B cell (primary cell): ENCODE measurements around the gene FMR1NB. TPM values are rescaled to one million over a fixed set of nuclear protein-coding genes. Genes with fewer than 3 reads are reported as not detected.

ENCODE experiments used
- ATAC-seq: fragments of 200-7000 bp; cut with Tn5 transposase; one replicate; pipeline ENCODE4 v1.10.0; 2021; ENCODE audit warnings: low read depth, mild to moderate bottlenecking, moderate number of reproducible peaks, moderate library complexity
- CTCF ChIA-PET: fragments of 350-600 bp; sonication (Branson Sonifier 250); formaldehyde crosslinking; loops from one replicate; lab custom pipeline; 2021; ENCODE audit warnings: antibody characterized with exemption, inconsistent platforms; lab: Charles Lee
- POLR2A ChIA-PET: fragments of 350-600 bp; sonication (Branson Sonifier 250); formaldehyde crosslinking; loops from one replicate; lab custom pipeline; 2021; ENCODE audit warnings: antibody characterized with exemption; lab: Charles Lee
- DNase-seq: peaks from one replicate; pipeline ENCODE4 v3.0.0; 2013
- H2AFZ ChIP-seq: 2 replicates; pipeline ENCODE4 v1.6.1; 2012; ENCODE audit warnings: mild to moderate bottlenecking, low read depth, low read length; ENCODE audit not compliant: insufficient read depth, poor library complexity, severe bottlenecking
- H3K27ac ChIP-seq, 2 donors: 1 replicate in 1 of 2; 2 replicates in 1 of 2; pipeline ENCODE4 v1.5.1; 2012 to 2013; ENCODE audit warnings: low read length in 2 of 2, mild to moderate bottlenecking in 2 of 2, moderate library complexity in 1 of 2
- H3K27me3 ChIP-seq, 4 experiments: fragments of 200-600 bp in 1 of 4; sonication (generic) in 1 of 4; replicated peaks in 1 of 4; 1 replicate in 2 of 4; 2 replicates in 2 of 4; pipeline versions ENCODE4 v1.6.1 to v1.7.0; 2013 to 2016; ENCODE audit warnings: low read length in 3 of 4, mild to moderate bottlenecking in 2 of 4, mixed read lengths in 1 of 4, moderate library complexity in 1 of 4; ENCODE audit not compliant: insufficient read depth in 4 of 4, control insufficient read depth in 3 of 4; ENCODE audit errors: control extremely low read depth in 1 of 4
- H3K36me3 ChIP-seq, 2 experiments: replicated peaks in 1 of 2; 1 replicate in 1 of 2; 2 replicates in 1 of 2; pipeline versions ENCODE4 v1.6.1 to v1.7.1; 2013; ENCODE audit warnings: low read length in 1 of 2; ENCODE audit not compliant: insufficient read depth in 2 of 2, control insufficient read depth in 1 of 2; ENCODE audit errors: control extremely low read depth in 1 of 2, extremely low read depth in 1 of 2
- H3K4me1 ChIP-seq, 2 donors: fragments of 200-600 bp in 1 of 2; sonication (generic) in 1 of 2; 1 replicate in 1 of 2; 2 replicates in 1 of 2; pipeline versions ENCODE4 v1.5.1 to v1.6.1; 2013 to 2017; ENCODE audit warnings: low read length in 2 of 2; ENCODE audit not compliant: control insufficient read depth in 2 of 2, insufficient read depth in 2 of 2
- H3K4me2 ChIP-seq: replicated peaks from 2 replicates; pipeline ENCODE3; 2012; ENCODE audit warnings: mild to moderate bottlenecking, low read depth, low read length; ENCODE audit not compliant: poor library complexity, severe bottlenecking
- H3K4me3 ChIP-seq, 5 experiments: fragments of 200-600 bp in 1 of 5; sonication (generic) in 1 of 5; 1 replicate in 3 of 5; 2 replicates in 2 of 5; pipeline versions ENCODE4 v1.5.1 to v1.7.0; 2011 to 2016; ENCODE audit warnings: low read length in 4 of 5, mild to moderate bottlenecking in 4 of 5, low read depth in 2 of 5, control low read depth in 1 of 5, moderate library complexity in 1 of 5; ENCODE audit not compliant: insufficient read depth in 1 of 5; ENCODE audit errors: control extremely low read depth in 1 of 5, extremely low read depth in 1 of 5
- H3K79me2 ChIP-seq: fragments of 200-600 bp; sonication (generic); one replicate; pipeline ENCODE4 v1.6.0; 2016; ENCODE audit warnings: low read length; ENCODE audit not compliant: control insufficient read depth, insufficient read depth
- H3K9ac ChIP-seq: fragments of 200-600 bp; sonication (generic); 2 replicates; pipeline ENCODE4 v1.6.1; 2017; ENCODE audit warnings: mild to moderate bottlenecking, low read length, moderate library complexity
- H3K9me3 ChIP-seq, 3 donors: one replicate each; pipeline versions ENCODE4 v1.6.1 to v1.7.1; 2013; ENCODE audit warnings: low read length in 2 of 3; ENCODE audit not compliant: control insufficient read depth in 2 of 3, insufficient read depth in 1 of 3; ENCODE audit errors: control extremely low read depth in 1 of 3
- H4K20me1 ChIP-seq: 2 replicates; pipeline ENCODE4 v1.6.0; 2012; ENCODE audit warnings: mild to moderate bottlenecking, low read length; ENCODE audit not compliant: insufficient read depth, control insufficient read depth, poor library complexity, severe bottlenecking
- H3K27ac Mint-ChIP-seq: one replicate; pipeline ENCODE4 v1.8.0; 2021; ENCODE audit warnings: mixed read lengths
- H3K27me3 Mint-ChIP-seq: one replicate; pipeline ENCODE4 v1.8.0; 2021; ENCODE audit warnings: mixed read lengths
- H3K4me1 Mint-ChIP-seq: one replicate; pipeline ENCODE4 v1.8.0; 2021; ENCODE audit warnings: mixed read lengths
- H3K4me3 Mint-ChIP-seq: one replicate; pipeline ENCODE4 v1.8.0; 2021; ENCODE audit warnings: mixed read lengths
- H3K9me3 Mint-ChIP-seq: one replicate; pipeline ENCODE4 v1.8.0; 2022; ENCODE audit warnings: mixed read lengths; ENCODE audit not compliant: insufficient read depth
- CTCF ChIP-seq: fragments of 200-600 bp; IDR thresholded peaks from one replicate; pipeline ENCODE4 v1.8.0; 2022; ENCODE audit warnings: antibody characterized with exemption, mild to moderate bottlenecking
- EZH2 ChIP-seq: IDR thresholded peaks from 2 replicates; pipeline ENCODE4 v1.6.1; 2012; ENCODE audit warnings: borderline replicate concordance, low read depth, mild to moderate bottlenecking, moderate library complexity, low read length; ENCODE audit not compliant: insufficient read depth, poor library complexity, severe bottlenecking
- WGBS: methylation state at CpG from one replicate; pipeline ENCODE4 v1.1.5; 2013; ENCODE audit warnings: missing lambda C conversion rate; ENCODE audit not compliant: insufficient coverage; 5-methylcytosine and 5-hydroxymethylcytosine counted together
- intact Hi-C: fragments of 100-400 bp; cut with micrococcal nuclease; formaldehyde crosslinking; loops from one replicate; pipeline ENCODE4 v1.10.0; 2022
- polyA plus RNA-seq: library from polyadenylated mRNA; depleted of rRNA; stranded (reverse); fragments of >200 nt; gene quantifications from 2 replicates; pipeline ENCODE4 v1.2.3, GENCODE V29; 2012
- total RNA-seq, 2 donors: library from RNA; stranded (reverse); fragments of 120-200 nt in 1 of 2; gene quantifications; 1 replicate in 1 of 2; 2 replicates in 1 of 2; pipeline versions ENCODE4 v1.2.3 to v1.2.4, GENCODE V29; 2013 to 2022

FMR1NB gene
- total and polyA plus RNA-seq, 2 donors (not counting 1 experiment from before 2014, with no cell fraction given): not detected

- H3K4me1 Mint-ChIP-seq: no peaks in the 10 kb centered on the region
- H3K27ac ChIP-seq: no peak overlapping the region
- no peak overlapping the region for H3K4me2 ChIP-seq
- no peaks in the 10 kb centered on the region for H3K27me3 ChIP-seq
- H3K4me3 ChIP-seq: no peak overlapping the region
- H3K9me3 Mint-ChIP-seq: no peaks in the 10 kb centered on the region
- no peaks in the 10 kb centered on the region for H4K20me1 ChIP-seq
- CTCF ChIA-PET: no interaction called here
- DNase-seq: no peak
- H3K27me3 Mint-ChIP-seq: no peaks in the 10 kb centered on the region
- no peaks in the 10 kb centered on the region for H3K4me1 ChIP-seq
- no CpG with 5 or more reads among the region's 3 CpGs for WGBS
- H3K36me3 ChIP-seq: peaks cover 0 to 49% of the 10 kb centered on the region in 2 experiments
- H3K27ac Mint-ChIP-seq: no peak overlapping the region
- H3K4me3 Mint-ChIP-seq: no peak overlapping the region
- H3K9ac ChIP-seq: no peak overlapping the region
- no peak for TF ChIP-seq CTCF
- no peak for TF ChIP-seq EZH2
- H2AFZ ChIP-seq: no peak overlapping the region
- H3K79me2 ChIP-seq: no peaks in the 10 kb centered on the region
- intact Hi-C loops: no loop called here
- no peak for ATAC-seq
- no peaks in the 10 kb centered on the region for H3K9me3 ChIP-seq
- POLR2A ChIA-PET: no interaction called here
Measured at GRCh38 chrX:147935156-147935758, 45.9 kb upstream of the FMR1NB start.

DNA sequence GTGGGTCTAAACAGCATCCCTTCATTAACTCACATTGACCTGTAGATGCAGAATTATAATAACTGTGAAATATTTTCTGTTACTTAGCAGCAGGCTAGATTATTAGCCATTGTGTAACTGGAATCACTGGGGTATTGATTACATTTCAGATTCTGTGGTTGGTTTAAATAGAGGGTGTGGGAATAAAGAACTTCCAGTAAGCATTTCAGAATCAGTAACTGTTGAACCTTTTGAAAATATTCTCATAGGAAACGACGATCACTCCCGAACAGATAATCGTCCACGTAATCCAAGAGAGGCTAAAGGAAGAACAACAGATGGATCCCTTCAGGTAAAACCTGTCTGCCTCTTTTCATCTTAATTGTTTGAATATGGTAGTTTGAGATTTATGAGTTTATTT is 35.9 kb upstream of the FMR1NB start:
- no peak for DNase-seq
- Histone ChIP-seq H3K27me3 (no peaks in the 10 kb centered on the region), H3K4me3 (no peak overlapping the region), H3K4me1 (no peaks in the 10 kb centered on the region), H3K36me3 (peaks cover 2 to 38% of the 10 kb centered on the region in 2 experiments), H4K20me1 (no peaks in the 10 kb centered on the region), H2AFZ (no peak overlapping the region), H3K79me2 (no peaks in the 10 kb centered on the region), H3K9ac (no peak overlapping the region), H3K27ac (no peak overlapping the region), H3K9me3 (no peaks in the 10 kb centered on the region), H3K4me2 (no peak overlapping the region)
- H3K27ac Mint-ChIP-seq: no peak overlapping the region
- ATAC-seq: no peak
- CTCF ChIA-PET: no interaction called here
- H3K4me1 Mint-ChIP-seq: no peaks in the 10 kb centered on the region
- intact Hi-C loops: no loop called here
- H3K4me3 Mint-ChIP-seq: no peak overlapping the region
- H3K9me3 Mint-ChIP-seq: no peaks in the 10 kb centered on the region
- WGBS: no CpG with 5 or more reads among the region's 5 CpGs
- TF ChIP-seq CTCF (no peak), EZH2 (no peak)
- POLR2A ChIA-PET: no interaction called here
- H3K27me3 Mint-ChIP-seq: no peaks in the 10 kb centered on the region
